ENCODE data around the gene NOG.

NOG gene

DNA sequence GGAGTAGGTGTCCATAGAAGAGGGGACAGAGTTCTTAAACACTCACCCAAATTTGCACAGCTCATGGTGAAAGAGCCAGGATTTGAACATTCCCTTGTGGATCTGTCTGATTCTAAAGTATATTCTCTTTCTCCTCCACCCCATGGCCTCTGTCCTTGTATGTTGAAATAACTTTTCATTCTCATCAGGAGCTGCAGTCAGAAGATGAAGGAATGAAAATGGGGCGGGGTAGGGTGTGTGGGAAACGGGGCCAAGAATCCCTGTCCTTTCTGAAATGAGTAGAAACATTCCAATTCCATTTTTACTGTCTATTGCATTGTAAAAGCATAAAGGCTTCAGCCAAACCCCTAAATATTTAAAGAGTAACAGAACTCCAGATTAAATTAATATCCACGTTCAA is 42.8 kb downstream of the NOG start:
- no peak for DNase-seq (ENCODE audit: low read depth, low spot score)

DNA sequence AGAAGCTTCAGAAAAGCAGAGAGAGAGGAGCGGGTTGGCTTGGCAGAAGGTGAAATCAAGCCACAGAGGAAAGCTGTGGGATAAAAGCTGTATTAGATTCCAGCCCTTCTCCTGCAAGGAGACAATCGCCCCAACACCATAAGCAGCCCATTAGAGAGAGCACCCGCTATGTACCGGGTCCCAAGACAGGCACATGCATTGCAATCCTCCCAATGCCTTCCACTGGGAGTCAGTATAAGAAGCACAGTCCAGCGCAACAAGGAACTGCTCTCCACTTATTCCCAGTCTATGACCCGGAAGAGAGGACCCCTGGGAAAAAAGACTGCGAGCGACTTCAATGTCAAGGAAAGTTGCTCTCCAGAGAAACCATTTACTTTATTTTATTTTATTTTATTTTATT is 43.8 kb downstream of the NOG start:
- no peak for DNase-seq (ENCODE audit: low read depth, low spot score)

DNA sequence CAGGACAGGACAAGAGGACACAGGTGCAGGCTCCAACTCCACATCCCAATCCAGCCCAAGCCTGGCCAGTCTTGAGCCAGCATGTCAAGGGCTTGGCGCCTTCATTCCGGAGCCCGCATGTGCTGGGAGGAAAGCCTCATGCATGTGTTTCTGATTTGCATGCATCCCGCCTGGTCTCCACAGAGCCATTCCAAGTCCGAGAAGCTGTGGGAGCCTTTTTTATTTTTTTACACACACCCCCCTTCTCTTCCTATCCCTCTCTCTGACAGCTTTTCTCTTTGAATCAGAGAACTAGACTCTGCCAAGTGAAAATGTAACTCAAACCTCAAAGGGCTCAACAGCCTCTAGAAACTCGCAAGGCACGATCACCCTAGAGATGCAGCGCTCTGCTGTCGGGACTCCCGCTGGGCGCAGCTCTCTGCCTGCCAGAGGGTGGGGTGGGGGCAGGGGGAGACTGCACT is 45.1 kb downstream of the NOG start:
- no peak for DNase-seq (ENCODE audit: low read depth, low spot score)

DNA sequence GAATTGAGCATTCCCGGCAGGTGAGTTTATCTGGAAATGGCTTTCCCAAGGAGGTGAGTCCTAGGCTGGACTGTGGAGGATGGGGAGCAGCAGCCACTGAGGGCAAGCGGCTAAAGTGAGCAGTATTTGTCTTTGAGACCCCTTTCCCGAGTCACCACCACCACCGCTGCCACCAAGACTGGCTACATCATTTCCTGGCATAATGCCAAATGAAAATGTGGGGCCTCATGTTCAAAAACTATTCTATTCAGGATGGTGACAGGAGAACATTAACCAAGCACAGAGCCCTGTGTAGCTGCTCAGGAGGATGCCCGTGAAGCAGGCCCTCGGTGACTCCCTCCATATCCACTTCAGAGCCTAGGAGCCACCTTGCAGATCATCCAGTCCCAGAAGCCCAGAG is 46.0 kb downstream of the NOG start:
- no peak for DNase-seq (ENCODE audit: low read depth, low spot score)

GRCh38 chr17:56640116-56640515 is 46.6 kb downstream of the NOG start:
- no peak for DNase-seq (ENCODE audit: low read depth, low spot score)

GRCh38 chr17:56641373-56641772 is 47.9 kb downstream of the NOG start:
- no peak for DNase-seq (ENCODE audit: low read depth, low spot score)

- DNase-seq (ENCODE audit: low read depth, low spot score): no peak
Observed at GRCh38 chr17:56641894-56642293, 48.4 kb downstream of the NOG start.

DNA sequence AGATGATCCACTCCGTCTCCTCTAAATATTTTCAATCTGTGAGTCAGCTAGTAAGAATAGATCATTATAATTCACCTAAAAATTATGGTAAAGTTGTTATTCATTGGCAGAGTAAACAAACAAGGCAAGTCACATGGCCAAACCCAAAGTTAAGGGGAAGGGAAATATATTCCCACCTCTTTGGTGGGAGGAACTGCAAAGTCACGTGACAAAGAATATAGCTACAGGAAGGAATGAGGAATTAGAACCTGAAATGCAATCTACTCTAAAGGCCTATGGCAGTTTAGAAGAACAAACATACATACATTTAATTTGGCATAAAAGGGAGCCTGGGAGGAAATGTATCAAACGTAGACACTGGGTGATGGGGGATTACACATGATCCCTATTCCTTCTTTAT is 48.9 kb downstream of the NOG start:
- DNase-seq (ENCODE audit: low read depth, low spot score): no peak
